ENCODE data around the gene PNPLA1.

DNA sequence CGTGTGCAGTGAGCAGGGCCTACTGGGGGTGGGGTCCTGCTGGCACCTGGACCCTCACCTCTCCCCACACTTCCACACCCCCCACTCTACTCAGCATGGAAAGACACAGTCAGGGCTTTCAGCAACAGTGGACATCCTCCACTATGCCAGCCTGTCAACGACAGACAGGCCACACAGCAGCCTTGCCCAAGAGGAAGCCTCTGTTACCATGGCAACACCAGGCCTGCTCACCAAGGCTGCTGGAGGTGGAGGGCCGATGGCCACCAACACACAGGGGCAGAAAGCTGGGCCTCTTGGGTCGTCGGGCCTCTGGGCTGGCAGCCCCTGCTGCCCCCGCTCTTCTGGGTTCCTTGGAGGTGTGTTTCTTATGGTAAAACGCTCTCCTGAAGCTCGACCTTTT is 53.2 kb downstream of the PNPLA1 start:
- TF ChIP-seq EZH2 (IDR thresholded peaks at IDR 0.05; ENCODE audit: borderline replicate concordance, low read length) (no peak), CTCF (IDR thresholded peaks at IDR 0.05; ENCODE audit: low read length) (no peak)

Measured in OCI-LY1 (cell line).